Kidney (tissue), 22 donors: ENCODE data around the gene MRPS23. TPM values are rescaled to one million over a fixed set of nuclear protein-coding genes. Genes with fewer than 3 reads are reported as not detected.

Source experiments
- DNase-seq, 5 donors: peaks; one replicate each; pipeline ENCODE4 v3.0.0-alpha.2; 2013 to 2020
- FAIRE-seq: peaks from 2 replicates; lab custom pipeline; 2012; peaks lifted over from hg19 to GRCh38; lab: Jason Lieb, UNC
- H3K27ac ChIP-seq, 2 donors: one replicate each; pipeline ENCODE4 v1.7.0; 2013; ENCODE audit warnings: low read depth in 2 of 2, low read length in 2 of 2, inconsistent platforms in 1 of 2
- H3K27me3 ChIP-seq: one replicate; pipeline ENCODE4 v1.7.1; 2013; ENCODE audit warnings: low read length, inconsistent platforms; ENCODE audit not compliant: control insufficient read depth, insufficient read depth
- H3K36me3 ChIP-seq, 3 donors: one replicate each; pipeline versions ENCODE4 v1.7.0 to v1.7.1; 2013; ENCODE audit warnings: low read length in 3 of 3, control low read depth in 1 of 3, inconsistent platforms in 1 of 3; ENCODE audit not compliant: insufficient read depth in 3 of 3, control insufficient read depth in 2 of 3
- H3K4me1 ChIP-seq, 3 donors: one replicate each; pipeline versions ENCODE4 v1.7.0 to v1.7.1; 2013; ENCODE audit warnings: low read length in 3 of 3, inconsistent platforms in 1 of 3, low read depth in 1 of 3; ENCODE audit not compliant: control insufficient read depth in 2 of 3, insufficient read depth in 2 of 3
- H3K4me3 ChIP-seq, 3 donors: one replicate each; pipeline versions ENCODE4 v1.7.0 to v1.8.1; 2013; ENCODE audit warnings: low read length in 3 of 3, control low read depth in 1 of 3, inconsistent platforms in 1 of 3
- H3K9ac ChIP-seq, 3 donors: one replicate each; pipeline versions ENCODE4 v1.7.0 to v1.7.1; 2013; ENCODE audit warnings: low read length in 3 of 3, control low read depth in 1 of 3, inconsistent platforms in 1 of 3
- H3K9me3 ChIP-seq, 3 donors: one replicate each; pipeline versions ENCODE4 v1.7.0 to v1.7.1; 2013; ENCODE audit warnings: low read length in 3 of 3, control low read depth in 1 of 3, inconsistent platforms in 1 of 3; ENCODE audit not compliant: control insufficient read depth in 2 of 3, insufficient read depth in 1 of 3
- CTCF ChIP-seq: IDR thresholded peaks from 3 replicates; pipeline ENCODE4 v1.5.1; 2012; ENCODE audit warnings: mild to moderate bottlenecking, moderate library complexity, borderline replicate concordance; ENCODE audit not compliant: insufficient read depth; ENCODE audit errors: extremely low read depth
- intact Hi-C: fragments of 100-400 bp; cut with DNase I; formaldehyde crosslinking; loops from one replicate; pipeline ENCODE4 v1.11.1; 2022
- long read RNA-seq, 10 donors: library from polyadenylated mRNA in 1 of 10; unstranded in 1 of 10; transcript quantifications; one replicate each; pipeline ENCODE4 v2.0.0 and lab custom pipeline, GENCODE V29; 2021 to 2026
- polyA plus RNA-seq: library from polyadenylated mRNA; stranded (reverse); fragments of 350-450 nt; fragmentation: Illumina TruSeq; extraction: RNeasy Lipid Tissue Mini Kit (QIAGEN cat#74804); gene quantifications from one replicate; pipeline ENCODE4 v1.2.3, GENCODE V29; 2014; ENCODE audit warnings: low read depth, low replicate concordance; ENCODE audit not compliant: insufficient read depth
- total RNA-seq: library from RNA; stranded (reverse); fragmentation: NEBNext Ultra II Directional; extraction: Animal tissue kit (Norgen Biotek cat#: 25700); gene quantifications from one replicate; pipeline ENCODE4 v1.2.1, GENCODE V29; 2021
- donor health status: control.
- donor health status: control.
- donor health status: control.
- donor health status: control.
- donor health status: control.
- donor health status: DM: yes; HTN: yes; CAD: no.
- donor health status: Normal renal cell carcinoma (clear cell type).

The MRPS23 gene
- total RNA-seq, result 40.2 TPM
- polyA plus RNA-seq, result 75.3 TPM
- long read RNA-seq, donor 1, full-length matches to known transcripts, result 21 of 21 reads
- long read RNA-seq, donor 1, partial matches to known transcripts, result 0 of 21 reads
- long read RNA-seq, donor 1, other reads (novel, unspliced or antisense), result 0 of 21 reads
- long read RNA-seq, donor 2, full-length matches to known transcripts, result 29 of 29 reads
- long read RNA-seq, donor 2, partial matches to known transcripts, result 0 of 29 reads
- long read RNA-seq, donor 2, other reads (novel, unspliced or antisense), result 0 of 29 reads
- long read RNA-seq, donor 3, full-length matches to known transcripts, result 30 of 30 reads
- long read RNA-seq, donor 3, partial matches to known transcripts, result 0 of 30 reads
- long read RNA-seq, donor 3, other reads (novel, unspliced or antisense), result 0 of 30 reads
- long read RNA-seq, donor 4, full-length matches to known transcripts, result 14 of 14 reads
- long read RNA-seq, donor 4, partial matches to known transcripts, result 0 of 14 reads
- long read RNA-seq, donor 4, other reads (novel, unspliced or antisense), result 0 of 14 reads
- long read RNA-seq, donor 5, full-length matches to known transcripts, result 4 of 4 reads
- long read RNA-seq, donor 5, partial matches to known transcripts, result 0 of 4 reads
- long read RNA-seq, donor 5, other reads (novel, unspliced or antisense), result 0 of 4 reads
- long read RNA-seq, donor 6, full-length matches to known transcripts, result 50 of 69 reads
- long read RNA-seq, donor 6, partial matches to known transcripts, result 19 of 69 reads
- long read RNA-seq, donor 6, other reads (novel, unspliced or antisense), result 0 of 69 reads
- long read RNA-seq, donor 7, full-length matches to known transcripts, result 15 of 17 reads
- long read RNA-seq, donor 7, partial matches to known transcripts, result 0 of 17 reads
- long read RNA-seq, donor 7, other reads (novel, unspliced or antisense), result 2 of 17 reads
- long read RNA-seq, donor 8, full-length matches to known transcripts, result 26 of 26 reads
- long read RNA-seq, donor 8, partial matches to known transcripts, result 0 of 26 reads
- long read RNA-seq, donor 8, other reads (novel, unspliced or antisense), result 0 of 26 reads
- long read RNA-seq, donor 9, full-length matches to known transcripts, result 10 of 10 reads
- long read RNA-seq, donor 9, partial matches to known transcripts, result 0 of 10 reads
- long read RNA-seq, donor 9, other reads (novel, unspliced or antisense), result 0 of 10 reads
- long read RNA-seq, donor 10, full-length matches to known transcripts, result 29 of 29 reads
- long read RNA-seq, donor 10, partial matches to known transcripts, result 0 of 29 reads
- long read RNA-seq, donor 10, other reads (novel, unspliced or antisense), result 0 of 29 reads

DNA sequence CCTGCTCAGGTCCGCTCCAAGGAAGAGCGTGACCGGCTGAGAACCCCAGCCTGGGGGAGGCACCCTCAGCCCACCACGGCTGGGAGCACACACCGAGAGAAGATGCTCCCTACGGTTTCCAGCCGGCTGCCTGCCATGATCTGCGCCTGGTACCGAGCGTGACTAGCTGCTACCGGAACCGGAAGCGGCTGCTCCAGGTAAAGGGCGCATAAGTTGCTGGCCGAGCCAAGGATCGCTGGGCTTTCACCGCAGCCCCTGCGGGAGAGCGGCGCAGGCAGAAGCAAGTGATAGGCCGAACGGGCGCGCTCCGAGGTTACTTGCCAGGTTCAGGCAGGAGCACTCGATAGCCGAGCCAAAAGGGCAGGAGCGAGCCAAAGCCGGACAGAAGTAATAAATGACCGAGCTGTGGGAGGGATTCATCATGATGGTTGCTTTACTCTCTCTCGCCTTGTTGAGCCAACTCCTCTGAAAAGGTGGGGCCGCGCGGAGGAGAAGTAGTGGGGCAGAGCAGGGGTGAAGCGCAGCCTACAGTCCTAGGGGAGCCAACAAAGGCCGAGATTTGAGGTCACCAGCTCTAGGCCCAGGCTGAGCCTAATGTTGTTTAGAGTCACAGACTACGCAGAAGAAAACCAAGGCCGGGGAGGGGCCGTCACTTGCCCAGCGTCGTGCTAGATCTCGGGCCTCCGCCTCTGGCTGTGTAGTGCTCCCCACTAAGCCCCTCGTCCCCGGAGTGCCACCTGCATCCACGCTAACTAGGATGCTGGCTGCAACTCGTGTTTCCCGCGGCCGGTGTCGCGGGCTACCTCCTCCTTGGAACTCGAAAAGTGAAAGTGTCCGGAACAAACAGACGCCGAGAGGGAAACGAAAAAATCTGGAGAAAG is at the start of gene MRPS23:
TSS of gene MRPS23 (minus strand) at position 171 of the 881 bp plus-strand sequence. CDS start at position 137, 34 bp downstream.
- Histone ChIP-seq H3K27ac (peak within 1 kb of the TSS; percentile 96 to 99), H3K9me3 (no peaks in the 10 kb centered on the region), H3K4me3 (peak within 1 kb of the TSS; percentile 91 to 98 (median 98)), H3K4me1 (peaks cover 0 to 20% (median 12%) of the 10 kb centered on the region in 3 donors), H3K36me3 (no peaks in the 10 kb centered on the region), H3K27me3 (no peaks in the 10 kb centered on the region), H3K9ac (peak within 1 kb of the TSS; percentile 91 to 98 (median 97))
- peak; percentile 98 to 99 (median 99) for DNase-seq
- intact Hi-C loops, result loop anchor here (10.0 kb wide), 1 partner anchor 265 kb away; no protein-coding TSS in a partner anchor
- FAIRE-seq, result peak; percentile 89
- TF ChIP-seq CTCF, result peak; percentile 27

- no peak for DNase-seq
- no peak for TF ChIP-seq CTCF
- no peaks in the 10 kb centered on the region for H3K27me3 ChIP-seq
- intact Hi-C loops, result no loop called here
- no peaks in the 10 kb centered on the region for H3K36me3 ChIP-seq
- peak overlapping the region; percentile 85 to 88 for H3K27ac ChIP-seq
- no peaks in the 10 kb centered on the region for H3K9me3 ChIP-seq
- H3K9ac ChIP-seq, result peak overlapping the region in 1 of 3 donors; percentile 14
- H3K4me3 ChIP-seq, result no peak overlapping the region
- no peak for FAIRE-seq
- H3K4me1 ChIP-seq, result peaks cover 7 to 62% (median 60%) of the 10 kb centered on the region in 3 donors
These were observed 49.5 kb upstream of the MRPS23 start for GRCh38 chr17:57899391-57899790.
